NCI-H82 treated with DMSO at 0.1 percent for 48 hours (cell line): ENCODE results near the gene KMT2B.

Experiments
- DNase-seq: peaks from one replicate; lab custom pipeline; 2025; ENCODE audit not compliant: unreplicated experiment; lab: John Stamatoyannopoulos, UW

KMT2B gene

GRCh38 chr19:35776102-35776788 is 58.4 kb downstream of the KMT2B start:
- DNase-seq: no peak

DNA sequence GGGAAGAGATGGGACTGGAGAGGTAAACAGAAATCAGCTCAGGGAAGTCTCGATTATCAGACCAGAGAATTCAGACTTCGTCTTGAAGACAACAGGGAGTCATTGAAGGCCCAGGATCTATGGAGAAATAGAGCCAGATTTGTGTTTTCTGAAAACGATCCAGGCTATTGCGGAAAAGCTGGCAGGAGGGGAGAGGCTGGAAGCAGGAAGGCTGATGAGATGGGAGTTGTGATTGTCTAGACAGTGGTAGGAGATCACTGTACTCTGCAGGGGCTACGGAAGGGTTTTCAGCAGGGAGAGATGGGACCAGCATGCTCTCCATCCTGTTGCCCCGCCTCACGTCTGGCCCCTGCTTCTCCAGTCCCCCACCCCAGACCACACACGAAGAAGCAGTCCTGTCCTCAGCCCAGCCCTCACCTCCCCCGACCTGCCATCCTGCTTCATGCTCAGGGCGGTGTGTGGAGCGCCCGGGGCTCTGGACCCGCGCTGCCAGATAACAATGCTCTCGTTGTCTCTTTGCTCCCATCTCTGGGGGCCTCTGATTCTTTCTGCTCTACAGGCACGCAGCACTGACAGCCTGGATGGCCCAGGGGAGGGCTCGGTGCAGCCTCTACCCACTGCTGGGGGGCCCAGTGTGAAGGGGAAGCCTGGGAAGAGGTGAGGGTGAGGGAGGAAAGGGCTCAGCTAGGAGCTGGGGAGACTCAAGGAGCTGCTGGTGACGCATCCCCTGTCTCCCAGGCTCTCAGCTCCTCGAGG is 59.5 kb downstream of the KMT2B start:
- DNase-seq: no peak

GRCh38 chr19:35777961-35778360 is 60.2 kb downstream of the KMT2B start:
- no peak for DNase-seq

- no peak for DNase-seq
Measured at GRCh38 chr19:35779033-35779432, 61.2 kb downstream of the KMT2B start.

DNA sequence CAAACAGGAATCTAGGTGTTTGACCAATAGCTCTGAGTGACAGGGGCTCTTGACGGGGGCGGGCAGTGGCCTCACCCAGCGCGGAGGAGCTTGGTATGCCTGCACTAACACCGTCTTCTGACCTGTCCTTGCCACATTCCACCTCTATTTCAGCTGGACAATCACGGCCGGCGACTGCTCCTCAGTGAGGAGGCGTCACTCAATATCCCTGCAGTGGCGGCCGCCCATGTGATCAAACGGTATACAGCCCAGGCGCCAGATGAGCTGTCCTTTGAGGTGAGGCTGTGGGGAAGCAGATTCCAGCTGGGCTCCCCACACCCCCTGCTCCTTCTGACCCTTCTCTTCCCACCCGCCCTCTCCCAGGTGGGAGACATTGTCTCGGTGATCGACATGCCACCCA is 62.3 kb downstream of the KMT2B start:
- no peak for DNase-seq

DNA sequence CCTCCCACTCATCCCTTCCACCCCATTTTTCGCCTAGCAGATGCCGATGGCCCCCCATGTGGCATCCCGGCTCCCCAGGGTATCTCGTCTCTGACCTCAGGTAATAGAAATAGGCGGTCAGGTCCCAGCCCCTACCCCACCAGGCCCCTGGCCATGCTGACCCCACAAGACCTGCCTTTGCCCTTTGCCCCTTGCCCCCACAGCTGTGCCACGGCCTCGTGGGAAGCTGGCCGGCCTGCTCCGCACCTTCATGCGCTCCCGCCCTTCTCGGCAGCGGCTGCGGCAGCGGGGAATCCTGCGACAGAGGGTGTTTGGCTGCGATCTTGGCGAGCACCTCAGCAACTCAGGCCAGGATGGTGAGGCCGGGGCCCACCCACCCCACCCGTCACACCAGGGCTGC is 62.9 kb downstream of the KMT2B start:
- DNase-seq: no peak

DNA sequence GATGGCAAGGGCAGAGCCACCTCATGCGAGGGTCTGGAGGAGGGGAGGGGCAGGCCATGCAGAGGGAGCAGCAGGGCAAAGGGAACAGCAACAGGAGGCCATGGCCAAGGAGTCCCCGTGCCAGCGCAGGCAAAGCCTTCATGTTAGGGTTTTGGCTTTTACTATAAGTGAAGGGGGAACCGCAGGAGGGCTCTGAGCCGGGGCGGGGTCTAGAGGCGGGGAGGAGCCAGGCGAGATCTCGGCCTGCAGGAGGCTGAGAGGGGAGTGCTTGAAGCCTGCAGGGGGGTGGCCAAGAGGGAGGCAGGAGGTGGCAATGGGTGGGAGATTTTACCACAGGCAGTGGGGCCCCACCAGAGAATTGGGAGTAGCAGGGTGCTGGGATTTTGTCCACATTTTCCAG is 63.8 kb downstream of the KMT2B start:
- DNase-seq: no peak

DNA sequence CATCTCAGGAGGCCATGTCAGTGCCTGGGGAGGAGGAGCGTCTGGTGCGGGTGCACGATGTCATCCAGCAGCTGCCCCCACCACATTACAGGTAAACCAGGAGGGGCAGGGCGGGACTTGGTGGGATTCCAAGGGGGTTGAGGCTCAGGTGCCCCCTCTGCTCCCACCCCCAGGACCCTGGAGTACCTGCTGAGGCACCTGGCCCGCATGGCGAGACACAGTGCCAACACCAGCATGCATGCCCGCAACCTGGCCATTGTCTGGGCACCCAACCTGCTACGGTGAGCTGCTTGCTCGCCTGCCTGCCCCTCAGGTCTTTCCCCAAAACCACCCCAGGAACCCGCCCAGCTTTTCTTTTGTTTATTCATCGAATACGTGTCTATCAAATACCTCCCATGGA is 64.8 kb downstream of the KMT2B start:
- no peak for DNase-seq

- DNase-seq: no peak
Measured at GRCh38 chr19:35783469-35784434, 65.9 kb downstream of the KMT2B start.

DNA sequence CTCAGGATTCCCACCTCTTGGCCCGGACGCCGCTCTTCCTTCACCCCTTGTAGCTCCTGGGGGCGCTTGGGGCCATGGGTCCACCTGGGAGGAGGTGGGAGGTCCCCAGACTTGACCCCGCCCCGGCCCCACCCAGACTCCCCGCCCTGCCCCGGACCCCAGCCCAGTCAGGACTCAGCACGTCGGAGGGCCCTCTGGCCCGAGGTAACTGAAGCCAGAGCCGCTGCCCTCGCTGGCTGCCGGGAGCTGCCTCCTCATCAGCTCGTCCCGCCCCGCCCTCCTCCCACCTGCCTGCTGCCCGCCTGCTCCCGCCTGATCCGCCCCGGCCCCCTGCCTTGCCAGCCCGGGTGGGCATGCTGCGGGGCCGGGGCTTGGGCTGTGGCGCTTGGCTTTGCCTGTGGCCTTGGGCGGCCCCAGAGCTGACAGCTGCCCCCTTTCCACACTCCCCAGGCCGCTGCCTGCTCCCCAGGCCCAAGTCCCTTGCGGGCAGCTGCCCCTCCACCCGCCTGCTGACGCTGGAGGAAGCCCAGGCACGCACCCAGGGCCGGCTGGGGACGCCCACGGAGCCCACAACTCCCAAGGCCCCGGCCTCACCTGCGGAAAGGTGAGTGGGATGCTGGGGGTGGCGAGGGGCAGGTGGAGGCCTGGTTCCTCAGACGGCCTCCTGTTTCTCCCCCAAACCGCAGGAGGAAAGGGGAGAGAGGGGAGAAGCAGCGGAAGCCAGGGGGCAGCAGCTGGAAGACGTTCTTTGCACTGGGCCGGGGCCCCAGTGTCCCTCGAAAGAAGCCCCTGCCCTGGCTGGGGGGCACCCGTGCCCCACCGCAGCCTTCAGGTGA is 66.9 kb downstream of the KMT2B start:
- DNase-seq: no peak

- no peak for DNase-seq
Measured at GRCh38 chr19:35785339-35785627, 67.5 kb downstream of the KMT2B start.

DNA sequence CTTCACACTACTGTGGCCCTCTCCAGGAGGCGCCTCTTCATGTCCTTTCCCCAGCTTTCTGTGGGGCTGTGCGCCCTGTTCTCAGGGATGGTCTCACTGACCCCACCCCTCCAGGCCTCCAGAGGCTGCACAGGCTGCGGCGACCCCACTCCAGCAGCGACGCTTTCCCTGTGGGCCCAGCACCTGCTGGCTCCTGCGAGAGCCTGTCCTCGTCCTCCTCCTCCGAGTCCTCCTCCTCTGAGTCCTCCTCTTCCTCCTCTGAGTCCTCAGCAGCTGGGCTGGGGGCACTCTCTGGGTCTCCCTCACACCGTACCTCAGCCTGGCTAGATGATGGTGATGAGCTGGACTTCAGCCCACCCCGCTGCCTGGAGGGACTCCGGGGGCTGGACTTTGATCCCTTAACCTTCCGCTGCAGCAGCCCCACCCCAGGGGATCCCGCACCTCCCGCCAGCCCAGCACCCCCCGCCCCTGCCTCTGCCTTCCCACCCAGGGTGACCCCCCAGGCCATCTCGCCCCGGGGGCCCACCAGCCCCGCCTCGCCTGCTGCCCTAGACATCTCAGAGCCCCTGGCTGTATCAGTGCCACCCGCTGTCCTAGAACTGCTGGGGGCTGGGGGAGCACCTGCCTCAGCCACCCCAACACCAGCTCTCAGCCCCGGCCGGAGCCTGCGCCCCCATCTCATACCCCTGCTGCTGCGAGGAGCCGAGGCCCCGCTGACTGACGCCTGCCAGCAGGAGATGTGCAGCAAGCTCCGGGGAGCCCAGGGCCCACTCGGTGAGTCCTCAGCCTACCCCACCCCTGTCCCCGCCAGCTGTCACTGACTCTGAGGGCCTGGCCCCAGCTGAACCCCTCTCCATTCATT is 68.7 kb downstream of the KMT2B start:
- no peak for DNase-seq

- no peak for DNase-seq
Measured at GRCh38 chr19:35787227-35787799, 69.5 kb downstream of the KMT2B start.
